IMR-90 (cell line): ENCODE data around the gene SHE. TPM values are rescaled to one million over a fixed set of nuclear protein-coding genes. Genes with fewer than 3 reads are reported as not detected.

ENCODE experiments used
- ATAC-seq: fragments of 200-7000 bp; cut with Tn5 transposase; 2 replicates; pipeline ENCODE4 v1.9.1; 2020; ENCODE audit warnings: low read depth, mild to moderate bottlenecking, moderate library complexity
- BruUV-seq: library from RNA; stranded (reverse); fragments of 400-500 nt; replicated peaks from 2 replicates; lab custom pipeline; 2021; lab: Mats Ljungman, UMichigan
- CTCF ChIA-PET: fragments of 300-600 bp; formaldehyde crosslinking; extraction: SDS; loops from one replicate; lab custom pipeline; 2021; ENCODE audit warnings: antibody characterized with exemption; lab: Yijun Ruan, JAX
- POLR2A ChIA-PET: fragments of 300-600 bp; sonication (Branson Sonifier 250); formaldehyde crosslinking; loops from one replicate; lab custom pipeline; 2022; ENCODE audit warnings: antibody characterized with exemption; ENCODE audit not compliant: unreplicated experiment; lab: Charles Lee
- DNase-seq: peaks from one replicate; pipeline ENCODE4 v3.0.0; 2013
- H2AFZ ChIP-seq: replicated peaks from 2 replicates; pipeline ENCODE3; 2013; ENCODE audit warnings: low read length, mild to moderate bottlenecking; ENCODE audit not compliant: poor library complexity
- H2AK5ac ChIP-seq: 2 replicates; pipeline ENCODE4 v1.6.1; 2013; ENCODE audit warnings: low read depth, low read length, inconsistent platforms
- H2AK9ac ChIP-seq: replicated peaks from 2 replicates; pipeline ENCODE3; 2013; ENCODE audit warnings: mild to moderate bottlenecking, low read depth, low read length, moderate library complexity; ENCODE audit not compliant: poor library complexity
- H2BK120ac ChIP-seq: 2 replicates; pipeline ENCODE4 v1.6.1; 2013; ENCODE audit warnings: low read depth, low read length, inconsistent platforms
- H2BK15ac ChIP-seq: 3 replicates; pipeline ENCODE4 v1.6.1; 2013; ENCODE audit warnings: low read depth, low read length, inconsistent platforms
- H2BK20ac ChIP-seq: 2 replicates; pipeline ENCODE4 v1.6.1; 2013; ENCODE audit warnings: low read depth, mild to moderate bottlenecking, inconsistent platforms, low read length, moderate library complexity
- H2BK5ac ChIP-seq: 2 replicates; pipeline ENCODE4 v1.6.1; 2013; ENCODE audit warnings: mild to moderate bottlenecking, low read depth, low read length, inconsistent platforms; ENCODE audit not compliant: poor library complexity, severe bottlenecking
- H3K14ac ChIP-seq: replicated peaks from 2 replicates; pipeline ENCODE4 v1.6.1; 2013; ENCODE audit warnings: low read depth, low read length, inconsistent platforms
- H3K18ac ChIP-seq: 2 replicates; pipeline ENCODE4 v1.6.1; 2013; ENCODE audit warnings: low read depth, low read length, control low read depth
- H3K23ac ChIP-seq: 2 replicates; pipeline ENCODE4 v1.6.1; 2013; ENCODE audit warnings: low read depth, low read length, inconsistent platforms
- H3K27ac ChIP-seq: 2 replicates; pipeline ENCODE4 v1.5.1; 2013; ENCODE audit warnings: mild to moderate bottlenecking, control low read depth, low read length; ENCODE audit not compliant: insufficient read depth
- H3K27me3 ChIP-seq: 2 replicates; pipeline ENCODE4 v1.6.1; 2013; ENCODE audit warnings: low read length; ENCODE audit not compliant: control insufficient read depth, insufficient read depth
- H3K36me3 ChIP-seq: 2 replicates; pipeline ENCODE4 v1.6.1; 2013; ENCODE audit warnings: low read length, mixed read lengths; ENCODE audit not compliant: control insufficient read depth, insufficient read depth
- H3K4ac ChIP-seq: 2 replicates; pipeline ENCODE4 v1.6.1; 2013; ENCODE audit warnings: low read depth, low read length, inconsistent platforms
- H3K4me1 ChIP-seq: 2 replicates; pipeline ENCODE4 v1.6.1; 2013; ENCODE audit warnings: low read length, mixed read lengths; ENCODE audit not compliant: control insufficient read depth, insufficient read depth
- H3K4me2 ChIP-seq: 2 replicates; pipeline ENCODE4 v1.6.1; 2013; ENCODE audit warnings: low read depth, mild to moderate bottlenecking, control low read depth, low read length, moderate library complexity
- H3K4me3 ChIP-seq: 2 replicates; pipeline ENCODE4 v1.5.1; 2013; ENCODE audit warnings: low read depth, mild to moderate bottlenecking, control low read depth, low read length, moderate library complexity; ENCODE audit not compliant: insufficient read depth
- H3K56ac ChIP-seq: 2 replicates; pipeline ENCODE4 v1.6.1; 2013; ENCODE audit warnings: low read length, inconsistent platforms; ENCODE audit not compliant: insufficient read depth; ENCODE audit errors: extremely low read depth
- H3K79me1 ChIP-seq, 2 experiments: 2 replicates each; pipeline ENCODE4 v1.6.1; 2013; ENCODE audit warnings: low read length in 2 of 2, inconsistent platforms in 1 of 2, low read depth in 1 of 2
- H3K9ac ChIP-seq: 2 replicates; pipeline ENCODE4 v1.6.1; 2013; ENCODE audit warnings: low read depth, low read length, control low read depth
- H3K9me1 ChIP-seq: 2 replicates; pipeline ENCODE4 v1.6.1; 2013; ENCODE audit warnings: low read length, inconsistent platforms; ENCODE audit not compliant: insufficient read depth
- H3K9me3 ChIP-seq: 2 replicates; pipeline ENCODE4 v1.6.1; 2013; ENCODE audit warnings: low read length; ENCODE audit not compliant: control insufficient read depth, insufficient read depth
- H4K20me1 ChIP-seq: 2 replicates; pipeline ENCODE4 v1.6.1; 2013; ENCODE audit warnings: low read length, inconsistent platforms; ENCODE audit not compliant: insufficient read depth
- H4K5ac ChIP-seq: 2 replicates; pipeline ENCODE4 v1.6.1; 2013; ENCODE audit warnings: mild to moderate bottlenecking, low read depth, low read length, control low read depth
- H4K8ac ChIP-seq, 2 experiments: 2 replicates each; pipeline ENCODE4 v1.6.1; 2013; ENCODE audit warnings: low read depth in 2 of 2, low read length in 2 of 2, control low read depth in 1 of 2, inconsistent platforms in 1 of 2
- H4K91ac ChIP-seq: 2 replicates; pipeline ENCODE4 v1.6.1; 2013; ENCODE audit warnings: low read depth, low read length, inconsistent platforms; ENCODE audit not compliant: insufficient read depth
- BHLHE40 ChIP-seq: fragments of 150-350 bp; IDR thresholded peaks from 2 replicates; pipeline ENCODE4 v1.6.1; 2016; ENCODE audit warnings: mild to moderate bottlenecking, low read depth, low read length
- CEBPB ChIP-seq: IDR thresholded peaks from 2 replicates; pipeline ENCODE4 v1.6.1; 2012; ENCODE audit warnings: low read depth, low read length, improper control_type of control experiment
- CHD1 ChIP-seq: IDR thresholded peaks from 2 replicates; pipeline ENCODE4 v1.6.1; 2012; ENCODE audit warnings: low read depth, low read length, improper control_type of control experiment
- ELK1 ChIP-seq: fragments of 150-350 bp; IDR thresholded peaks from 2 replicates; pipeline ENCODE4 v1.6.1; 2016; ENCODE audit warnings: low read depth, mild to moderate bottlenecking, low read length, moderate library complexity, borderline replicate concordance
- FOS ChIP-seq: fragments of 150-350 bp; IDR thresholded peaks from 2 replicates; pipeline ENCODE4 v1.6.1; 2016; ENCODE audit warnings: low read depth, low read length
- MXI1 ChIP-seq: IDR thresholded peaks from 2 replicates; pipeline ENCODE4 v1.6.1; 2012; ENCODE audit warnings: low read depth, mild to moderate bottlenecking, low read length, moderate library complexity, borderline replicate concordance
- NFE2L2 ChIP-seq: fragments of 150-350 bp; IDR thresholded peaks from 2 replicates; pipeline ENCODE4 v1.6.1; 2016; ENCODE audit warnings: low read depth, mild to moderate bottlenecking, low read length
- POLR2A ChIP-seq: IDR thresholded peaks from 2 replicates; pipeline ENCODE4 v1.6.1; 2012; ENCODE audit warnings: mild to moderate bottlenecking, low read depth, low read length
- RAD21 ChIP-seq: IDR thresholded peaks from 2 replicates; pipeline ENCODE4 v1.6.1; 2012; ENCODE audit warnings: low read length, improper control_type of control experiment
- RCOR1 ChIP-seq: IDR thresholded peaks from 2 replicates; pipeline ENCODE4 v1.6.1; 2012; ENCODE audit warnings: mild to moderate bottlenecking, low read length, improper control_type of control experiment; ENCODE audit not compliant: insufficient replicate concordance
- USF2 ChIP-seq: fragments of 150-350 bp; IDR thresholded peaks from 2 replicates; pipeline ENCODE4 v1.6.1; 2017; ENCODE audit warnings: mild to moderate bottlenecking, antibody characterized with exemption, low read length, low read depth
- WGBS, 2 experiments: methylation state at CpG; one replicate each; pipeline versions ENCODE4 v1.1.5 to v1.1.7; 2013; ENCODE audit warnings: missing lambda C conversion rate in 2 of 2; ENCODE audit not compliant: insufficient read length in 1 of 2; ENCODE audit errors: extremely low coverage in 2 of 2; 5-methylcytosine and 5-hydroxymethylcytosine counted together
- dilution Hi-C: fragments of 300-500 bp; cut with HindIII; formaldehyde crosslinking; loops from one replicate; pipeline ENCODE4 v1.14.3; 2018; ENCODE audit warnings: low sequenced_read_pairs; ENCODE audit not compliant: unreplicated experiment
- in situ Hi-C: fragments of 300-500 bp; cut with MboI; formaldehyde crosslinking; loops from 3 replicates; pipeline ENCODE4 v1.14.3; 2019; ENCODE audit warnings: low sequenced_read_pairs, inconsistent platforms, mixed read lengths
- intact Hi-C: fragments of 100-400 bp; cut with micrococcal nuclease; formaldehyde crosslinking; loops from 2 replicates; pipeline ENCODE4 v1.10.0; 2022
- polyA plus RNA-seq, 3 experiments: library from polyadenylated mRNA; depleted of rRNA; stranded (reverse); fragments of >200 nt; gene quantifications; 2 replicates each; pipeline ENCODE4 v1.2.3, GENCODE V29; 2012; ENCODE audit warnings: low replicate concordance in 1 of 3
- total RNA-seq: library from RNA; depleted of rRNA; stranded (reverse); fragments of >200 nt; gene quantifications from 2 replicates; pipeline ENCODE4 v1.2.3, GENCODE V29; 2012

Gene SHE
- total and polyA plus RNA-seq, 2 of the 4 experiments (the other 2 are of a cell fraction), result not detected

GRCh38 chr1:154431586-154432373, 70.4 kb downstream of the SHE start:
- H3K18ac ChIP-seq, result peak overlapping the region; percentile 12; the same call in 1 of the 2 replicates
- H2BK120ac ChIP-seq, result no peak overlapping the region
- peak overlapping the region; percentile 57 for H2AK9ac ChIP-seq
- H3K4me3 ChIP-seq, result no peak overlapping the region
- H4K20me1 ChIP-seq, result peaks cover 42% of the 10 kb centered on the region
- peaks cover 23% of the 10 kb centered on the region for H3K9me1 ChIP-seq
- peak overlapping the region; percentile 72; the same call in 1 of the 2 replicates for H3K4ac ChIP-seq
- peaks cover 41% of the 10 kb centered on the region for H3K36me3 ChIP-seq
- H4K91ac ChIP-seq, result no peak overlapping the region
- peaks cover 26% of the 10 kb centered on the region for H3K4me1 ChIP-seq
- peak overlapping the region; percentile 35 for H2AFZ ChIP-seq
- H3K9ac ChIP-seq, result no peak overlapping the region
- H3K27ac ChIP-seq, result peak overlapping the region; percentile 4; the same call in 1 of the 2 replicates
- ATAC-seq (peak; percentile 85), DNase-seq (peak; percentile 99)
- H3K9me3 ChIP-seq, result no peaks in the 10 kb centered on the region
- ChIA-PET CTCF (no interaction called here), POLR2A (no interaction called here)
- no peak overlapping the region for H3K23ac ChIP-seq
- peaks cover 3 to 9% of the 10 kb centered on the region in 2 experiments; a peak in 1 of 4 replicates for H3K79me1 ChIP-seq
- dilution Hi-C loops (no loop called here), in situ Hi-C loops (no loop called here), intact Hi-C loops (loop anchor here (1.0 kb wide), 2 partner anchors 15 to 23 kb away; no protein-coding TSS in a partner anchor)
- no peak overlapping the region; the same call in 2 of the 3 replicates for H2BK15ac ChIP-seq
- H3K56ac ChIP-seq, result no peak overlapping the region
- H4K8ac ChIP-seq, result 0 out of 4 replicates have a peak overlapping the region, but pooled peaks of 1 of the 2 experiments have one; percentile 19
- H4K5ac ChIP-seq, result no peak overlapping the region
- H3K4me2 ChIP-seq, result no peak overlapping the region
- WGBS, 2 experiments, result no CpG with 5 or more reads among the region's 10 CpGs
- H2BK5ac ChIP-seq, result peak overlapping the region; percentile 55
- peak overlapping the region; percentile 78 for H2AK5ac ChIP-seq
- 0 out of 2 replicates have a peak, but pooled peaks have one; percentile 40 for TF ChIP-seq CHD1
- peak; percentile 87 for TF ChIP-seq FOS
- no peak for TF ChIP-seq ELK1
- peak; percentile 99 for TF ChIP-seq CEBPB
- peak; percentile 59; the same call in 1 of the 2 replicates for TF ChIP-seq NFE2L2
- TF ChIP-seq MXI1, result peak; percentile 82; the same call in 1 of the 2 replicates
- TF ChIP-seq POLR2A, result no peak
- peak; percentile 63 for TF ChIP-seq USF2
- TF ChIP-seq BHLHE40, result peak; percentile 77
- peak; percentile 91 for TF ChIP-seq RCOR1
- peak; percentile 15; the same call in 1 of the 2 replicates for TF ChIP-seq RAD21
- H2BK20ac ChIP-seq, result peak overlapping the region; percentile 11; the same call in 1 of the 2 replicates
- BruUV-seq, result no TSS peak
- no peak overlapping the region for H3K14ac ChIP-seq
- 0 out of 2 replicates have a peak, but pooled peaks cover 4% of the 10 kb centered on the region for H3K27me3 ChIP-seq
